Gastroesophageal sphincter (tissue), 4 donors: ENCODE data around the gene DISC1. TPM values are rescaled to one million over a fixed set of nuclear protein-coding genes. Genes with fewer than 3 reads are reported as not detected.
"Not testable (repeated sequence)": the region's sequence is repeated elsewhere in the genome, so short reads cannot be mapped to it uniquely, and the experiment has no call there.

Experiments used
- ATAC-seq: fragments of 150-250 bp; one replicate; pipeline ENCODE4 v1.9.1; 2016; ENCODE audit warnings: mild to moderate bottlenecking, moderate library complexity
- H3K27ac ChIP-seq, 4 donors: fragments of 200-600 bp; sonication (generic) in 3 of 4; 1 replicate in 3 of 4; 2 replicates in 1 of 4; pipeline ENCODE4 v1.5.1; 2016 to 2019
- H3K27me3 ChIP-seq: fragments of 200-600 bp; sonication (generic); one replicate; pipeline ENCODE4 v1.5.1; 2019
- H3K36me3 ChIP-seq, 2 donors: fragments of 200-600 bp; sonication (generic); one replicate each; pipeline ENCODE4 v1.5.1; 2019; ENCODE audit warnings: control low read depth in 1 of 2
- H3K4me1 ChIP-seq, 3 donors: fragments of 200-600 bp; sonication (generic); 1 replicate in 2 of 3; 2 replicates in 1 of 3; pipeline ENCODE4 v1.5.1; 2016 to 2019; ENCODE audit warnings: control low read depth in 2 of 3
- H3K4me3 ChIP-seq, 2 donors: fragments of 200-600 bp; sonication (generic); one replicate each; pipeline ENCODE4 v1.5.1; 2019; ENCODE audit warnings: mild to moderate bottlenecking in 1 of 2, moderate library complexity in 1 of 2
- H3K9me3 ChIP-seq, 3 donors: fragments of 200-600 bp; sonication (generic); one replicate each; pipeline ENCODE4 v1.5.1; 2017 to 2019; ENCODE audit warnings: control low read depth in 2 of 3
- CTCF ChIP-seq, 4 experiments: fragments of 200-600 bp in 2 of 4; fragments of 450-650 bp in 2 of 4; sonication (generic) in 1 of 4; IDR thresholded peaks; one replicate each; pipeline ENCODE4 v1.5.1; 2017 to 2019; ENCODE audit warnings: antibody characterized with exemption in 4 of 4, mild to moderate bottlenecking in 2 of 4, moderate library complexity in 2 of 4
- EP300 ChIP-seq: sonication (generic); formaldehyde crosslinking; IDR thresholded peaks from one replicate; pipeline ENCODE4 v1.6.1; 2017; ENCODE audit warnings: antibody characterized with exemption, mild to moderate bottlenecking
- POLR2A ChIP-seq, 2 donors: fragments of 450-650 bp; IDR thresholded peaks; one replicate each; pipeline ENCODE4 v1.6.1; 2017; ENCODE audit warnings: antibody characterized with exemption in 2 of 2, mild to moderate bottlenecking in 2 of 2, moderate library complexity in 1 of 2
- POLR2AphosphoS5 ChIP-seq: sonication (generic); formaldehyde crosslinking; IDR thresholded peaks from one replicate; pipeline ENCODE4 v1.6.1; 2017; ENCODE audit warnings: antibody characterized with exemption
- WGBS, 2 donors: methylation state at CpG; one replicate each; pipeline ENCODE4 v1.1.5; 2018; ENCODE audit warnings: low coverage in 1 of 2; 5-methylcytosine and 5-hydroxymethylcytosine counted together
- total RNA-seq, 4 donors: library from RNA; depleted of rRNA; stranded (reverse); fragments of >200 nt; gene quantifications; one replicate each; pipeline ENCODE4 v1.1.0, GENCODE V29; 2016

Gene DISC1
- total RNA-seq, 4 donors from 2014 or later: 4.4 to 9.8 (median 6.8) TPM

- 73 to 75% methylated on average over 1 to 6 of the region's 7 CpGs for WGBS, 2 donors
- Histone ChIP-seq H3K9me3 (peaks cover 0 to 4% (median 0%) of the 10 kb centered on the region in 3 donors), H3K4me3 (no peak overlapping the region), H3K36me3 (no peaks in the 10 kb centered on the region), H3K27ac (no peak overlapping the region), H3K27me3 (no peaks in the 10 kb centered on the region), H3K4me1 (no peaks in the 10 kb centered on the region)
- no peak for ATAC-seq
- no peak for TF ChIP-seq CTCF (IDR thresholded peaks at IDR 0.05)
These were observed 12.9 kb upstream of the DISC1 start for GRCh38 chr1:231613419-231614349.

GRCh38 chr1:231616667-231617066, 9.9 kb upstream of the DISC1 start:
- no peak for TF ChIP-seq POLR2AphosphoS5
- Histone ChIP-seq H3K4me3 (no peak overlapping the region), H3K27ac (no peak overlapping the region), H3K27me3 (no peaks in the 10 kb centered on the region), H3K4me1 (no peaks in the 10 kb centered on the region), H3K36me3 (no peaks in the 10 kb centered on the region), H3K9me3 (no peaks in the 10 kb centered on the region)
- ATAC-seq: no peak
- WGBS, 2 donors: 85 to 92% methylated on average over 2 of the region's 2 CpGs

DNA sequence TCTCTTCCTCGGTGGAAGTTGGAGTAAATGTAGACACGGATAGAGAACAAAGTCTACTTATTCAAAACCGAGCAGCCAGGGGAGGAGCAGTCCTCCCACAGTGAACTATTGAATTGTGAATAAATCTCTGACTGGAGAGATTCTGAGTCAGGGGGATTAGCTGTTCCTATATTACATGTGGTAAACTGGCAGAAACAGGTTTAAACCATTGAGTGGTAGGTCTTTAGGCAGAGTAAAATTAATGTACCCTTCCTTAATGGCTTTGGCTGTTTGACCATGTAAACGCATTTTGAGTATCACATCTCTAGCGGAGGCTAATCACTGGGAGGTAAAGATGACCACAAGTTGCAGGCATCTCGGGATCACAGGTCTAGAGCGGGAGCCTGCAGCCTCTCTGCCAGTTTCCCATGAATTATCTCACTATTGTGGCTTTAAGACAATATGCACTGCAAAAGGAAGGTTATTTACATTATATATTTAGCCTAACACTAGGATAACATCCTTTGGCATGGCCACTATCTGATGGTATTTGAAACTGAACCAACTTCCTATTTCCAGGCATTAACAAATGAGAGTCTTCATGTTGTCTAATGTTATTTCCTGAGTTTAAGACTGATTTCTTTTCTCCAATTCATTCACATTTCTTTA, 7.9 kb upstream of the DISC1 start:
- no peaks in the 10 kb centered on the region for H3K4me1 ChIP-seq
- no peaks in the 10 kb centered on the region for H3K27me3 ChIP-seq
- no peak overlapping the region for H3K4me3 ChIP-seq
- no peak overlapping the region for H3K27ac ChIP-seq
- no peaks in the 10 kb centered on the region for H3K9me3 ChIP-seq
- TF ChIP-seq CTCF (IDR thresholded peaks at IDR 0.05) (no peak), POLR2AphosphoS5 (no peak), POLR2A (IDR thresholded peaks at IDR 0.05) (no peak), EP300 (no peak)
- ATAC-seq: no peak
- 49 to 66% methylated on average over 6 to 7 of the region's 7 CpGs for WGBS, 2 donors
- no peaks in the 10 kb centered on the region for H3K36me3 ChIP-seq

- TF ChIP-seq EP300 (no peak), CTCF (IDR thresholded peaks at IDR 0.05) (no peak), POLR2A (IDR thresholded peaks at IDR 0.05) (no peak), POLR2AphosphoS5 (no peak)
- no peak for ATAC-seq
- Histone ChIP-seq H3K27me3 (no peaks in the 10 kb centered on the region), H3K4me3 (no peak overlapping the region), H3K27ac (no peak overlapping the region), H3K36me3 (no peaks in the 10 kb centered on the region), H3K9me3 (no peaks in the 10 kb centered on the region), H3K4me1 (no peaks in the 10 kb centered on the region)
These were observed 7.3 kb upstream of the DISC1 start for GRCh38 chr1:231619257-231619634.

- WGBS, 2 donors: 79 to 93% methylated on average over 3 to 4 of the region's 4 CpGs
- not testable (repeated sequence) for H3K9me3 ChIP-seq, H3K27ac ChIP-seq, H3K36me3 ChIP-seq, ATAC-seq, H3K4me3 ChIP-seq
- H3K4me1 ChIP-seq: peaks cover 0 to 39% (median 3%) of the 10 kb centered on the region in 3 donors
- peaks cover 16% of the 10 kb centered on the region for H3K27me3 ChIP-seq
These were observed 1.5 kb upstream of the DISC1 start for GRCh38 chr1:231625042-231625441.

DNA sequence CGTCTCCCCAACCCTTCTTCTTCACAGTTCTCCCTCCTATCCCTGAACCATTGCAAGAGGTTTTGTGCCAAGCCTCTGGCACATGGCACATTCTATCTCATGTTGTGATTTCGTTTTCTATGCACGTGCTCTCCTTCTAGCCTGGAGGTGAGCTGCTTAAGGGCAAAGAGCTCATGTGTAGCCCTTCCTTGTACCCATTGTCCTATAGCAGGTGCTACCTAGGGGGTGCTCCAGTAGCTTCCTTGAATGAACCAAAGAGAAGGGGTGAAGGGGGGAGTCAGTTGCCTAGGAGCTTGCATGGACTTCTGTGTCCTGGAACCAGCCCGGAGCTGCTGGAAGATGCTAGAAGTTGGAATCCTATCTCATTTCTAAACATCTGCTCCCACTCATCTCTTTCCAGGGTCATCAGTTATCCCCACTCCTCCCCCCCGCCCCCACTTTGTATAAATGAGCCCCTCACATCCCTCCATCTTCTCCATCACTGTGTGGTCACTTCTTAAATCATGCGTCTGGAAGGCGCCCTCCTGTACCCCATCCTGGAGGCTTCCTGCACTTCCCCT, 535 bp upstream of the DISC1 start:
- no peak for ATAC-seq

More for the DNA sequence above, 535 bp upstream of the DISC1 start:
- Histone ChIP-seq H3K27me3 (peaks cover 16% of the 10 kb centered on the region), H3K4me1 (peaks cover 0 to 39% (median 3%) of the 10 kb centered on the region in 3 donors), H3K4me3 (peak overlapping the region; percentile 65 to 76), H3K9me3 (no peaks in the 10 kb centered on the region), H3K36me3 (no peaks in the 10 kb centered on the region), H3K27ac (peak overlapping the region in 3 of 4 donors; percentile 87 to 89 (median 88))
- 9 to 33% methylated on average over 3 to 6 of the region's 7 CpGs for WGBS, 2 donors
- TF ChIP-seq EP300 (no peak), CTCF (IDR thresholded peaks at IDR 0.05) (no peak), POLR2A (IDR thresholded peaks at IDR 0.05) (no peak), POLR2AphosphoS5 (no peak)
